Omental fat pad (tissue), 4 donors: Measurements from ENCODE around the gene THOC1. TPM values are rescaled to one million over a fixed set of nuclear protein-coding genes. Genes with fewer than 3 reads are reported as not detected.

ENCODE experiments used
- ATAC-seq: fragments of 150-250 bp; one replicate; pipeline ENCODE4 v1.9.1; 2016; ENCODE audit warnings: mild to moderate bottlenecking, moderate library complexity; ENCODE audit not compliant: low FRiP score
- DNase-seq: peaks from one replicate; pipeline ENCODE4 v3.0.0-alpha.2; 2019; ENCODE audit warnings: low spot score
- total RNA-seq, 4 donors: library from RNA; depleted of rRNA; stranded (reverse); fragments of >200 nt; gene quantifications; one replicate each; pipeline ENCODE4 v1.1.0, GENCODE V29; 2016
- TF ChIP-seq, protein P1 (sequence below), 3 donors: fragments of 450-650 bp; IDR thresholded peaks; one replicate each; pipeline ENCODE4 v1.5.1; 2016 to 2017; ENCODE audit warnings: antibody characterized with exemption in 3 of 3, mild to moderate bottlenecking in 3 of 3, moderate library complexity in 2 of 3

Gene THOC1
- total RNA-seq, 4 donors from 2014 or later: 33.0 to 60.6 (median 45.9) TPM

GRCh38 chr18:189254-189653 is 78.6 kb downstream of the THOC1 start:
- ATAC-seq: no peak
- TF ChIP-seq, protein P1, sequence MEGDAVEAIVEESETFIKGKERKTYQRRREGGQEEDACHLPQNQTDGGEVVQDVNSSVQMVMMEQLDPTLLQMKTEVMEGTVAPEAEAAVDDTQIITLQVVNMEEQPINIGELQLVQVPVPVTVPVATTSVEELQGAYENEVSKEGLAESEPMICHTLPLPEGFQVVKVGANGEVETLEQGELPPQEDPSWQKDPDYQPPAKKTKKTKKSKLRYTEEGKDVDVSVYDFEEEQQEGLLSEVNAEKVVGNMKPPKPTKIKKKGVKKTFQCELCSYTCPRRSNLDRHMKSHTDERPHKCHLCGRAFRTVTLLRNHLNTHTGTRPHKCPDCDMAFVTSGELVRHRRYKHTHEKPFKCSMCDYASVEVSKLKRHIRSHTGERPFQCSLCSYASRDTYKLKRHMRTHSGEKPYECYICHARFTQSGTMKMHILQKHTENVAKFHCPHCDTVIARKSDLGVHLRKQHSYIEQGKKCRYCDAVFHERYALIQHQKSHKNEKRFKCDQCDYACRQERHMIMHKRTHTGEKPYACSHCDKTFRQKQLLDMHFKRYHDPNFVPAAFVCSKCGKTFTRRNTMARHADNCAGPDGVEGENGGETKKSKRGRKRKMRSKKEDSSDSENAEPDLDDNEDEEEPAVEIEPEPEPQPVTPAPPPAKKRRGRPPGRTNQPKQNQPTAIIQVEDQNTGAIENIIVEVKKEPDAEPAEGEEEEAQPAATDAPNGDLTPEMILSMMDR (IDR thresholded peaks at IDR 0.05): no peak
- DNase-seq: no peak

DNA sequence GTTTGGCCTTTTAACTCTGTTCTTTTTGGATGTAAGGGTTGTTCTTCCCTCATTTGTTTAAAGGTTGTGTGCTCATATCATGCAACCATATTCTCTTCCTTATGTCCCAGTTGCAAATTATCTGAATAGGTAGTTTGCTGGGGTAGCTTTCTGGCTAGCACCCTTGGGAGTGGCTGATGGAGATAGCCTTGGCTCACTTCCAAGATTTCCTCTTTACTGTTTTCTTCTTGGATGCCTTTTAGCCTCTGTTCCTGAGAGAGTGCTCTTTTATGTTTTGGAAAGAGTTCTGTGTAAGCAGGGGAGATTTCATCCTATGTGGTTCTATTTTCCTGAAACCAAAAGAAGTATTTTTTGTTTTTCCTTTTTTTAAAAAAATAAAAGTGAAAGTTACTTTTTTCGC is 84.1 kb downstream of the THOC1 start:
- DNase-seq: no peak
- TF ChIP-seq, protein P1 (IDR thresholded peaks at IDR 0.05): no peak
- ATAC-seq: no peak

- TF ChIP-seq, protein P1 (IDR thresholded peaks at IDR 0.05): no peak
- DNase-seq: no peak
- no peak for ATAC-seq
Observed at GRCh38 chr18:181711-182110, 86.1 kb downstream of the THOC1 start.

DNA sequence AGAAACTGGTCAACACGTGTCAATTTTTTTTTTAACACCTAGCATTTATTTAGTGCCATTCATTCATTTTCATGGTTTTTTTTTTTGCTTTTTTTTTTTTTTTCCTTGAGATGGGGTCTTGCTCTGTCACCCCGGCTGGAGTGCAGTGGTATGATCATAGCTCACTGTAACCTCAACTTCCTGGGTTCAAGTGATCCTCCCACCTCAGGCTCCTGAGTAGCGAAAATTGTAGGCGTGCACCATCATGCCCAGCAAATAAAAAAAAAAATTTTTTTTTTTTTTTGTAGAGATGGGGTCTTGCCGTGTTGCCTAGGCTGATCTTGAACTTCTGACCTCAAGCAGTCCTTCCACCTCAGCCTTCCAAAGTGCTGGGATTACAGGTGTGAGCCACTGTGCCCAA is 88.3 kb downstream of the THOC1 start:
- ATAC-seq (no peak), DNase-seq (no peak)
- TF ChIP-seq, protein P1 (IDR thresholded peaks at IDR 0.05): no peak

DNA sequence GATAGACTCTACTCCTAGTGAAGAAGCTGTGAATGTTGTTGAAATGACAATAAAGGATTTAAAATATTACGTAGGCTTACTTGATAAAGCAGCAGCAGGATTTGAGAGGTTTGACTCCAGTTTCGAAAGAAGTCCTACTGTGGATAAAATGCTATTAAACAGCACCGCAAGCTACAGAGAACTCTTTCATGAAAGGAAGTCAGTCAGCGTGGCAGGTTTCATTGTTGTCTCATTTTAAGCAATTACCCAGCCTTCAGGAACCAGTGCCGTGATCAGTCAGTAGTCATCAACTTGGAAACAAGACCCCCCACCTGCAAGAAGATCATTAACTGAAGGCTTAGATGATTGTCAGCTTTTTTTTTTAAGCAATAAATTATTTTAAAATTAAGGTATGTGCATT is 95.5 kb downstream of the THOC1 start:
- no peak for ATAC-seq
- TF ChIP-seq, protein P1 (IDR thresholded peaks at IDR 0.05): no peak
- no peak for DNase-seq

Other genes starting within 250 kb of the THOC1 start
- gene TUBB8B, start 218.4 kb downstream of the THOC1 start, total RNA-seq: not detected
- gene USP14, start 109.5 kb downstream of the THOC1 start, total RNA-seq: 10 to 100 TPM; 31.4 to 57.5 (median 39.5) TPM
- 10 to 100 TPM; 25.3 to 54.8 (median 42.7) TPM for gene COLEC12, start 232.7 kb upstream of the THOC1 start, total RNA-seq